Mucosa of descending colon (tissue), 3 donors: Measurements from ENCODE around the gene MAP3K21. TPM values are rescaled to one million over a fixed set of nuclear protein-coding genes. Genes with fewer than 3 reads are reported as not detected.
A peak's percentile ranks its signal among the peaks of the same experiment; 100 is the strongest.

ENCODE experiments used
- ATAC-seq: fragments of 200-7000 bp; cut with Tn5 transposase; one replicate; pipeline ENCODE4 v1.9.1; 2020; ENCODE audit warnings: mild to moderate bottlenecking, moderate library complexity
- DNase-seq, 3 donors: peaks; one replicate each; pipeline ENCODE4 v3.0.0-alpha.2; 2020
- H3K36me3 ChIP-seq: fragments of 200-600 bp; one replicate; pipeline ENCODE4 v1.8.0; 2021; ENCODE audit warnings: low read depth, mild to moderate bottlenecking
- H3K4me1 ChIP-seq: fragments of 200-600 bp; one replicate; pipeline ENCODE4 v1.8.0; 2021; ENCODE audit warnings: low read depth, mild to moderate bottlenecking
- H3K4me3 ChIP-seq: fragments of 200-600 bp; one replicate; pipeline ENCODE4 v1.8.0; 2021; ENCODE audit warnings: mild to moderate bottlenecking
- H3K9me3 ChIP-seq: fragments of 200-600 bp; one replicate; pipeline ENCODE4 v1.8.0; 2021; ENCODE audit warnings: mild to moderate bottlenecking
- CTCF ChIP-seq: fragments of 200-600 bp; IDR thresholded peaks from one replicate; pipeline ENCODE4 v1.8.0; 2022; ENCODE audit warnings: antibody characterized with exemption, mild to moderate bottlenecking
- intact Hi-C, 2 donors: fragments of 100-400 bp; cut with DNase I in 1 of 2; cut with micrococcal nuclease in 1 of 2; formaldehyde crosslinking; loops; one replicate each; pipeline versions ENCODE4 v1.11.0 to v1.11.1; 2022; cut with DNase I, micrococcal nuclease
- total RNA-seq, 3 donors: library from RNA; stranded (reverse); fragmentation: NEBNext Ultra II Directional in 2 of 3; extraction: Animal tissue kit (Norgen Biotek cat#: 25700) in 2 of 3; gene quantifications; one replicate each; pipeline versions ENCODE4 v1.2.1 to v1.2.4, GENCODE V29; 2021 to 2023
- donor health status: DM: no; HTN: no; CAD: no; lungs with moderate emphysema.
- donor health status: DM: no; HTN: no; CAD: no.
- donor health status: DM: no; HTN: yes; CAD: no.

The MAP3K21 gene
- total RNA-seq, 3 donors from 2014 or later = 8.3 to 21.1 (median 12.6) TPM

- no peak for ATAC-seq
- H3K4me1 ChIP-seq = peaks cover 5% of the 10 kb centered on the region
These were observed 9.3 kb downstream of the MAP3K21 start for GRCh38 chr1:233336554-233337456.

GRCh38 chr1:233337505-233337904 lies 10.0 kb downstream of the MAP3K21 start:
- ATAC-seq (peak; percentile 82), DNase-seq (peak in 1 of 3 donors; percentile 39)
- intact Hi-C loops = no loop called here
- Histone ChIP-seq H3K36me3 (no peaks in the 10 kb centered on the region), H3K4me1 (peaks cover 5% of the 10 kb centered on the region), H3K4me3 (no peak overlapping the region), H3K9me3 (no peaks in the 10 kb centered on the region)
- no peak for TF ChIP-seq CTCF

More at GRCh38 chr1:233336554-233337456, 9.3 kb downstream of the MAP3K21 start:
- Histone ChIP-seq H3K36me3 (no peaks in the 10 kb centered on the region), H3K4me3 (no peak overlapping the region), H3K9me3 (no peaks in the 10 kb centered on the region)
- no peak for DNase-seq
- intact Hi-C loops = no loop called here
- no peak for TF ChIP-seq CTCF

GRCh38 chr1:233338102-233338501 lies 10.6 kb downstream of the MAP3K21 start:
- DNase-seq (no peak), ATAC-seq (no peak)
- H3K9me3 ChIP-seq = no peaks in the 10 kb centered on the region
- intact Hi-C loops = no loop called here
- H3K4me3 ChIP-seq = no peak overlapping the region
- peaks cover 7% of the 10 kb centered on the region for H3K4me1 ChIP-seq
- TF ChIP-seq CTCF = no peak
- H3K36me3 ChIP-seq = no peaks in the 10 kb centered on the region

- Histone ChIP-seq H3K9me3 (no peaks in the 10 kb centered on the region), H3K4me3 (no peak overlapping the region), H3K36me3 (no peaks in the 10 kb centered on the region), H3K4me1 (peaks cover 7% of the 10 kb centered on the region)
- peak; percentile 25 for ATAC-seq
- TF ChIP-seq CTCF = no peak
- no peak for DNase-seq
- intact Hi-C loops = no loop called here
These were observed 12.6 kb downstream of the MAP3K21 start for GRCh38 chr1:233340031-233340555.

- Histone ChIP-seq H3K36me3 (no peaks in the 10 kb centered on the region), H3K9me3 (no peaks in the 10 kb centered on the region), H3K4me1 (peaks cover 7% of the 10 kb centered on the region), H3K4me3 (no peak overlapping the region)
- ATAC-seq (peak; percentile 32), DNase-seq (peak in 1 of 3 donors; percentile 40)
- TF ChIP-seq CTCF = no peak
- intact Hi-C loops = no loop called here
These were observed 13.5 kb downstream of the MAP3K21 start for GRCh38 chr1:233340966-233341516.
